Thoracic aorta (tissue), 2 donors: ENCODE results near the gene ROBO1. TPM values are rescaled to one million over a fixed set of nuclear protein-coding genes. Genes with fewer than 3 reads are reported as not detected.

Source experiments
- ATAC-seq: fragments of 150-250 bp; one replicate; pipeline ENCODE4 v1.8.0; 2017; ENCODE audit warnings: low read depth; ENCODE audit not compliant: insufficient number of reproducible peaks, low FRiP score
- DNase-seq: peaks from one replicate; pipeline ENCODE4 v3.0.0-alpha.2; 2020; ENCODE audit warnings: low spot score
- H3K27ac ChIP-seq, 2 donors: fragments of 200-600 bp; sonication (generic); 1 replicate in 1 of 2; 2 replicates in 1 of 2; pipeline ENCODE4 v1.5.1; 2016; ENCODE audit warnings: mild to moderate bottlenecking in 2 of 2, moderate library complexity in 2 of 2
- H3K27me3 ChIP-seq: fragments of 200-600 bp; sonication (generic); replicated peaks from 2 replicates; pipeline ENCODE4 v1.6.0; 2016; ENCODE audit warnings: mild to moderate bottlenecking; ENCODE audit not compliant: insufficient read depth
- H3K36me3 ChIP-seq: fragments of 200-600 bp; sonication (generic); one replicate; pipeline ENCODE4 v1.5.1; 2016
- H3K4me1 ChIP-seq, 2 donors: fragments of 200-600 bp; sonication (generic); 1 replicate in 1 of 2; 2 replicates in 1 of 2; pipeline versions ENCODE4 v1.5.1 to v1.6.0; 2016; ENCODE audit warnings: low read depth in 2 of 2, mild to moderate bottlenecking in 1 of 2; ENCODE audit not compliant: control insufficient read depth in 1 of 2
- H3K4me3 ChIP-seq: fragments of 200-600 bp; sonication (generic); 2 replicates; pipeline ENCODE4 v1.5.1; 2016; ENCODE audit warnings: mild to moderate bottlenecking
- H3K9me3 ChIP-seq: fragments of 200-600 bp; sonication (generic); 2 replicates; pipeline ENCODE4 v1.5.1; 2016
- total RNA-seq, 2 donors: library from RNA; depleted of rRNA; stranded (reverse); fragments of >200 nt; gene quantifications; one replicate each; pipeline versions ENCODE4 v1.1.0 to v1.2.3, GENCODE V29; 2016
- TF ChIP-seq, protein P1 (sequence below): fragments of 200-600 bp; sonication (generic); IDR thresholded peaks from one replicate; pipeline ENCODE4 v1.5.1; 2019; ENCODE audit warnings: antibody characterized with exemption

The ROBO1 gene
- total RNA-seq, 2 donors from 2014 or later = 13.3 to 24.4 TPM

DNA sequence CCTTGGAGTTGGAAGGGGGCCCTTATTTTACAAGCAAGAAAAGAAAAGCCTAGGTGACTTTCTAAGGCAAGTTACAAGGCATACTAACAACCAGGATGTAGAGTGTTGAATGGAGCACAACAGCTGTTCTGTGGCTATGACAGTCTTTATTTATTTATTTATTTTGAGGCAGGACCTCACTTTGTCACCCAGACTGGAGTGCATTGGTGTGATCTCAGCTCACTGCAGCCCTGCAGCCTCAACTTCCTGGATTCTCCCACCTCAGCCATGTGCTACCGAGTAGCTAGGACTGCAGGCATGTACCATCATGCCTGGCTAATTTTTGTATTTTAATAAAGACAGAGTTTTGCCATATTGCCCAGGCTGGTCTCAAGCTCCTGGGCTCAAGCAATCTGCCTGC is 973.4 kb downstream of the ROBO1 start:
- Histone ChIP-seq H3K36me3 (no peaks in the 10 kb centered on the region), H3K4me3 (no peak overlapping the region)
- ATAC-seq = no peak

DNA sequence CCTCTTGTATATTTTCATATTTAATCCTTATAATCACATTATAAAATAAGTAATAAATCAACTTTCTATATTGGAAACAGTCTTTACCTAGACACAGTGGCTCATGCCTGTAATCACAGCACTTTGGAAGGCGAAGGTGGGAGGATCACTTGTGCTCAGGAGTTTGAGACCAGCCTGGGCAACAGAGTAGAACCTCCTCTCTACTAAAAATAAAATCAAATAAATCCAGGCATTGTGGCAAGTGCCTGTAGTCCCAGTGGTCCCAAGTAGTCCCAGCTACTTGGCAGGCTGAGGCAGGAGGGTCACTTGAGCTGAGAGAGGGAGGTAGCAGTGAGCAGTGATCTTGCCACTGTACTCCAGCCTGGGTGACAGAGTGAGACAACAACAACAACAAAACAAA is 975.1 kb downstream of the ROBO1 start:
- Histone ChIP-seq H3K27ac (no peak overlapping the region), H3K36me3 (no peaks in the 10 kb centered on the region), H3K4me3 (no peak overlapping the region), H3K27me3 (no peaks in the 10 kb centered on the region), H3K4me1 (no peaks in the 10 kb centered on the region), H3K9me3 (no peaks in the 10 kb centered on the region)
- no peak for ATAC-seq
- no peak for DNase-seq
- TF ChIP-seq, protein P1, sequence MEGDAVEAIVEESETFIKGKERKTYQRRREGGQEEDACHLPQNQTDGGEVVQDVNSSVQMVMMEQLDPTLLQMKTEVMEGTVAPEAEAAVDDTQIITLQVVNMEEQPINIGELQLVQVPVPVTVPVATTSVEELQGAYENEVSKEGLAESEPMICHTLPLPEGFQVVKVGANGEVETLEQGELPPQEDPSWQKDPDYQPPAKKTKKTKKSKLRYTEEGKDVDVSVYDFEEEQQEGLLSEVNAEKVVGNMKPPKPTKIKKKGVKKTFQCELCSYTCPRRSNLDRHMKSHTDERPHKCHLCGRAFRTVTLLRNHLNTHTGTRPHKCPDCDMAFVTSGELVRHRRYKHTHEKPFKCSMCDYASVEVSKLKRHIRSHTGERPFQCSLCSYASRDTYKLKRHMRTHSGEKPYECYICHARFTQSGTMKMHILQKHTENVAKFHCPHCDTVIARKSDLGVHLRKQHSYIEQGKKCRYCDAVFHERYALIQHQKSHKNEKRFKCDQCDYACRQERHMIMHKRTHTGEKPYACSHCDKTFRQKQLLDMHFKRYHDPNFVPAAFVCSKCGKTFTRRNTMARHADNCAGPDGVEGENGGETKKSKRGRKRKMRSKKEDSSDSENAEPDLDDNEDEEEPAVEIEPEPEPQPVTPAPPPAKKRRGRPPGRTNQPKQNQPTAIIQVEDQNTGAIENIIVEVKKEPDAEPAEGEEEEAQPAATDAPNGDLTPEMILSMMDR = no peak

More for the DNA sequence above, 973.4 kb downstream of the ROBO1 start:
- no peaks in the 10 kb centered on the region for H3K27me3 ChIP-seq
- no peak for DNase-seq
- H3K27ac ChIP-seq = no peak overlapping the region
- TF ChIP-seq, protein P1 = no peak
- no peaks in the 10 kb centered on the region for H3K4me1 ChIP-seq
- no peaks in the 10 kb centered on the region for H3K9me3 ChIP-seq

DNA sequence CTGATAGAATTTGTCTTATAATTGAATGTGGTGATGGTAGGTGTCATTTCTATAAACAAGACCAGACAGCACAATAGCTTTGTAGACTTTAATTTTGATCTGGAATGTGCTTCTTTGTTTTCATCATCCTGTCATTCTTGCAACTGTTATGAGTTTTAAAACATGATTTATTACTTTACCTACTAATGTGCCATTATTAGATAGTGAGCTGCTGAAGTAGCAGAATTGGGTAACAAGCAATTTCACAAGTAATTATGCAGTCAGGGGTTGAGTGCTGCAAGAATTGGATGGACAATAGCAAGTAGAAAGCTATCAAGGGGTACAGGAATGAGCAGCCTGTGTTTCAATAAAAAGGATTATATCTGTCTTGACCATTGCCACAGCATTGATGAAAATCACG is 975.6 kb downstream of the ROBO1 start:
- no peak for ATAC-seq
- no peaks in the 10 kb centered on the region for H3K4me1 ChIP-seq
- H3K27me3 ChIP-seq = no peaks in the 10 kb centered on the region
- TF ChIP-seq, protein P1 = no peak
- no peak overlapping the region for H3K27ac ChIP-seq
- DNase-seq = no peak
- H3K9me3 ChIP-seq = no peaks in the 10 kb centered on the region
- no peaks in the 10 kb centered on the region for H3K36me3 ChIP-seq
- H3K4me3 ChIP-seq = no peak overlapping the region

DNA sequence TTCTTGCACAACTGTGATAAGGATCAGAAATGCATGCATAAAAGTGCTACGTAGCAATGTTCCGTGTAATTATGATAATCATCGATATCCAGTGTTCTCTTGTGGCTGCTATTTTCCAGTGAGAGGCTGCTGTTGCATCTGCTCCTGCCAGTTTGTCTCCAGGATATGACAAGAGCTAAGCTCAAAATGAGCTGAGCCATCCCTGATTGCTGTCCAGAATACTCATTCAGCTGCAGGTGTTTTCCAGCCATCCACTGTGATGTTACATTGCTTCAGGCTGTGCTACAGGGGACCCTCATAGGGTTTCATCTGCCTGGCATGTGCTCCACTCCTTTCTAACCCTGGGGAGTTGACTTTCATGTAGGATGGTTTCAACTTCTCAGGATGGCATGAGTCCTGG is 976.0 kb downstream of the ROBO1 start:
- Histone ChIP-seq H3K36me3 (no peaks in the 10 kb centered on the region), H3K27ac (no peak overlapping the region), H3K27me3 (no peaks in the 10 kb centered on the region), H3K4me1 (no peaks in the 10 kb centered on the region), H3K4me3 (no peak overlapping the region), H3K9me3 (no peaks in the 10 kb centered on the region)
- TF ChIP-seq, protein P1 = no peak
- DNase-seq = no peak
- no peak for ATAC-seq

DNA sequence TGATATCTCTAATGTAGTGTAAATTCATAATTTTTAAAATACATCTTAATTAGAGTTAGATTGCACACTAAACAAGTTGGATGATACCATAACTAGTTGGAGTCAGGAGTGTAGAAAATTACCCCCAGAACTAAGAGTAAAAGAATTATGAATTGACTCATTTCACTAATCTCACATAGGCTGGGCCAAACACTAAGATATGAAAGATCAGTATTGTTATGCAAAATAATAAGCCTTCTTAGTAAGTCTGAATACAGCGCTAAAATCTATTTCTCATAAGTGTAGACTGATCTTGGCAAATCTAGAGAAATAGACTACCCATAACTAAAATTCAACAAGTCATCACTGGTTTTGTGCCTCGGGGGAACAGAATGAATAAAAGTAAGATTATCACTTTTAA is 979.0 kb downstream of the ROBO1 start:
- ATAC-seq = no peak
- DNase-seq = no peak
- Histone ChIP-seq H3K4me3 (no peak overlapping the region), H3K4me1 (no peaks in the 10 kb centered on the region), H3K27me3 (no peaks in the 10 kb centered on the region), H3K9me3 (no peaks in the 10 kb centered on the region), H3K36me3 (no peaks in the 10 kb centered on the region), H3K27ac (no peak overlapping the region)
- TF ChIP-seq, protein P1 = no peak
